Neuronal stem cell (in vitro differentiated cells): Measurements from ENCODE around the gene NR1H3. TPM values are rescaled to one million over a fixed set of nuclear protein-coding genes. Genes with fewer than 3 reads are reported as not detected.
"Not testable (repeated sequence)": the region's sequence is repeated elsewhere in the genome, so short reads cannot be mapped to it uniquely, and the experiment has no call there.

Experiments
- DNase-seq: peaks from one replicate; pipeline ENCODE4 v3.0.0-alpha.2; 2013; ENCODE audit warnings: low spot score
- H2AFZ ChIP-seq: one replicate; pipeline ENCODE4 v1.6.1; 2013; ENCODE audit warnings: mild to moderate bottlenecking, low read length, inconsistent platforms
- H2AK5ac ChIP-seq: 2 replicates; pipeline ENCODE4 v1.6.1; 2013; ENCODE audit warnings: low read depth, mild to moderate bottlenecking, inconsistent platforms, low read length, moderate library complexity, mixed read lengths
- H2BK120ac ChIP-seq: 2 replicates; pipeline ENCODE4 v1.6.1; 2013; ENCODE audit warnings: low read depth, mild to moderate bottlenecking, inconsistent platforms, low read length, moderate library complexity, mixed read lengths
- H2BK12ac ChIP-seq: one replicate; pipeline ENCODE4 v1.6.1; 2013; ENCODE audit warnings: low read length, inconsistent platforms
- H2BK15ac ChIP-seq: 2 replicates; pipeline ENCODE4 v1.6.1; 2013; ENCODE audit warnings: mild to moderate bottlenecking, low read length, inconsistent platforms, mixed read lengths
- H2BK5ac ChIP-seq: one replicate; pipeline ENCODE4 v1.6.1; 2013; ENCODE audit warnings: inconsistent platforms, mild to moderate bottlenecking, low read length, moderate library complexity
- H3K14ac ChIP-seq: one replicate; pipeline ENCODE4 v1.6.1; 2013; ENCODE audit warnings: low read length, inconsistent platforms
- H3K18ac ChIP-seq: 2 replicates; pipeline ENCODE4 v1.6.1; 2013; ENCODE audit warnings: low read length, inconsistent platforms
- H3K23ac ChIP-seq: 2 replicates; pipeline ENCODE4 v1.6.1; 2013; ENCODE audit warnings: low read depth, mild to moderate bottlenecking, mixed read lengths, low read length, inconsistent platforms; ENCODE audit not compliant: poor library complexity
- H3K27ac ChIP-seq: replicated peaks from 3 replicates; pipeline ENCODE4 v1.5.1; 2013; ENCODE audit warnings: low read length, inconsistent platforms
- H3K27me3 ChIP-seq, 3 experiments: 2 replicates each; pipeline ENCODE4 v1.6.1; 2013; ENCODE audit warnings: low read length in 3 of 3, mild to moderate bottlenecking in 2 of 3, inconsistent platforms in 1 of 3, low read depth in 1 of 3, mixed read lengths in 1 of 3, moderate library complexity in 1 of 3; ENCODE audit not compliant: control insufficient read depth in 3 of 3, insufficient read depth in 3 of 3
- H3K36me3 ChIP-seq, 2 donors: replicated peaks in 1 of 2; 2 replicates each; pipeline ENCODE4 v1.6.1; 2013; ENCODE audit warnings: low read length in 2 of 2; ENCODE audit not compliant: control insufficient read depth in 2 of 2, insufficient read depth in 2 of 2
- H3K4ac ChIP-seq: 2 replicates; pipeline ENCODE4 v1.6.1; 2013; ENCODE audit warnings: inconsistent platforms, mild to moderate bottlenecking, low read length, moderate library complexity
- H3K4me1 ChIP-seq, 2 donors: 1 replicate in 1 of 2; 2 replicates in 1 of 2; pipeline ENCODE4 v1.6.1; 2013; ENCODE audit warnings: low read length in 2 of 2, low read depth in 1 of 2; ENCODE audit not compliant: control insufficient read depth in 2 of 2, insufficient read depth in 1 of 2
- H3K4me2 ChIP-seq: one replicate; pipeline ENCODE4 v1.6.1; 2013; ENCODE audit warnings: mild to moderate bottlenecking, low read length, inconsistent platforms; ENCODE audit not compliant: insufficient read depth, poor library complexity, severe bottlenecking
- H3K4me3 ChIP-seq, 2 donors: 2 replicates each; pipeline ENCODE4 v1.5.1; 2013; ENCODE audit warnings: low read length in 2 of 2, mild to moderate bottlenecking in 2 of 2, inconsistent platforms in 1 of 2, moderate library complexity in 1 of 2
- H3K79me1 ChIP-seq: one replicate; pipeline ENCODE4 v1.6.1; 2013; ENCODE audit warnings: low read depth, mild to moderate bottlenecking, inconsistent platforms, low read length, moderate library complexity
- H3K9ac ChIP-seq: one replicate; pipeline ENCODE4 v1.6.1; 2013; ENCODE audit warnings: mild to moderate bottlenecking, low read depth, low read length, inconsistent platforms; ENCODE audit not compliant: poor library complexity
- H3K9me3 ChIP-seq, 2 donors: replicated peaks in 1 of 2; 2 replicates each; pipeline versions ENCODE3 to v1.6.1; 2013; ENCODE audit warnings: low read length in 2 of 2, mild to moderate bottlenecking in 2 of 2, inconsistent platforms in 1 of 2, low read depth in 1 of 2, mixed read lengths in 1 of 2, moderate library complexity in 1 of 2; ENCODE audit not compliant: control insufficient read depth in 2 of 2, insufficient read depth in 1 of 2
- H4K8ac ChIP-seq: one replicate; pipeline ENCODE4 v1.6.1; 2013; ENCODE audit warnings: low read depth, mild to moderate bottlenecking, inconsistent platforms, low read length, moderate library complexity
- H4K91ac ChIP-seq: one replicate; pipeline ENCODE4 v1.6.1; 2013; ENCODE audit warnings: low read length, low read depth, mild to moderate bottlenecking, inconsistent platforms; ENCODE audit not compliant: poor library complexity
- WGBS, 2 donors: extraction: QIAGEN DNeasy Blood & Tissue Kit; methylation state at CpG; one replicate each; pipeline ENCODE4 v1.1.7; 2013; ENCODE audit warnings: missing lambda C conversion rate in 2 of 2, mixed read lengths in 1 of 2; ENCODE audit not compliant: insufficient read length in 2 of 2, insufficient replicate concordance in 1 of 2; ENCODE audit errors: extremely low coverage in 2 of 2; 5-methylcytosine and 5-hydroxymethylcytosine counted together
- polyA plus RNA-seq, 2 experiments: library from polyadenylated mRNA; stranded (reverse); fragments of 200-250 nt; gene quantifications; one replicate each; pipeline ENCODE4 v1.2.3, GENCODE V29; 2013

NR1H3 gene
- polyA plus RNA-seq (2013, experiment 1 of 2) = 13.8 TPM
- polyA plus RNA-seq (2013, experiment 2 of 2) = 13.5 TPM

DNA sequence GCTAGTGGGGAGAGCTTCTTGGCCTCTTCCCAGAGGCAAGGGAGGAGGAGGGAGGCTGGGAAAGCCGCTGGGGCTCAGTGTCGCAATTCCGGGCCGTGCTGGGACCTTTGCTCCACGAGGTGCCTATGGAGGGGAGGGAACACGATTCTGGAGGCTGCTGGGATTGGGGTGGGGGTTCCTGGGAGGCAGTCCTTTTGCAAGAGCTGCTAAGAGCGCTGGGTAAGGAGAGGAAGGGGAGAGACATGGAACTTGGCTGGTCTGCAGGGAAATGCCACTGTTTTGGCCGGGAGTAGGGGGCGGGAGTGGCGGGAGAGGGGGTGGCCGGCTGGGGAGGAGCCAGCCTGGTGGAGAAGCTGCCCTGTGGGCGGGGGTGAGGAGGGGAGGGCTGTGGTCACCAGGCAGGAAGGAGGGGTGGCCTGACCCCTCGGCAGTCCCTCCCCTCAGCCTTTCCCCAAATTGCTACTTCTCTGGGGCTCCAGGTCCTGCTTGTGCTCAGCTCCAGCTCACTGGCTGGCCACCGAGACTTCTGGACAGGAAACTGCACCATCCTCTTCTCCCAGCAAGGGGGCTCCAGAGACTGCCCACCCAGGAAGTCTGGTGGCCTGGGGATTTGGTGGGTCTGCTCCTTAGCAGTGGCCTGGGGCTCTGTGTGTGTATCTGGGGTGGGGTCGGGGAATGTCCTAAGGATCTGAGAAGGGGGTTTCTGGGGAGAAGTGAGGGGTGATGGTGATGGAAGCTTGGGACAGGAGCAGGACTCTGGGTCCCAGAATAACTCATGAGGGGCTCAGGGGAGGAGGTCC lies at the start of gene NR1H3:
Gene NR1H3, plus strand, starts transcription at position 480 of the 800 bp plus-strand sequence. CDS start 1,221 bp downstream, outside the sequence.
- Histone ChIP-seq H3K9me3 (no peaks in the 10 kb centered on the region), H3K18ac (peak within 1 kb of the TSS; percentile 91), H2BK5ac (peak within 1 kb of the TSS; percentile 97), H3K4me3 (peak within 1 kb of the TSS in 1 of 2 donors; percentile 33), H3K27me3 (no peaks in the 10 kb centered on the region), H3K9ac (peak within 1 kb of the TSS; percentile 80), H2BK12ac (no peak within 1 kb of the TSS), H2BK15ac (peak within 1 kb of the TSS; percentile 64), H3K4me1 (peaks cover 13 to 27% of the 10 kb centered on the region in 2 donors), H4K8ac (no peak within 1 kb of the TSS), H2AK5ac (peak within 1 kb of the TSS; percentile 86), H4K91ac (no peak within 1 kb of the TSS), H3K23ac (no peak within 1 kb of the TSS), H2AFZ (peak within 1 kb of the TSS; percentile 92), H3K14ac (no peak within 1 kb of the TSS), H3K4ac (peak within 1 kb of the TSS; percentile 68), H3K79me1 (peaks cover 5% of the 10 kb centered on the region), H3K27ac (peak within 1 kb of the TSS; percentile 79), H2BK120ac (peak within 1 kb of the TSS; percentile 67), H3K36me3 (peaks cover 0 to 4% of the 10 kb centered on the region in 2 donors), H3K4me2 (peak within 1 kb of the TSS; percentile 57)
- peak; percentile 58 for DNase-seq
- WGBS, 2 donors = no CpG with 5 or more reads among the region's 15 CpGs

DNA sequence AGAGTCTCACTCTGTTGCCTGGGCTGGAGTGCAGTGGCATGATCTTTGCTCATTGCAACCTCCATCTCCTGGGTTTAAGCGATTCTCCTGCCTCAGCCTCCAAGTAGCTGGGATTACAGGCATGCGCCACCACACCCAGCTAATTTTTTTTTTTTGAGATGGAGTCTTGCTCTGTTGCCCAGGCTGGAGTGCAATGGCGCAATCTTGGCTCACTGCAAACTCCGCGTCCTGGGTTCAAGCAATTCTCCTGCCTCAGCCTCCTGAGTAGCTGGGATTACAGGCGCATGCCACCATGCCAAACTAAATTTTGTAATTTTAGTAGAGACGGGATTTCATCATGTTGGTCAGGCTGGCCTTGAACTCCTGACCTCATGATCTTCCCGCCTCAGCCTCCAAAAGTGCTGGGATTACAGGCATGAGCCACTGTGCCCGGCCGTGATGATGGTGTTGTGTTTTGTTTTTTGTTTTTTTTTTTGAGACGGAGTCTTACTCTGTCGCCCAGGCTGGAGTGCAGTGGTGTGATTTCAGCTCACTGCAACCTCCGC lies 49.7 kb upstream of the NR1H3 start:
- no CpG with 5 or more reads among the region's 13 CpGs for WGBS, 2 donors
- not testable (repeated sequence) for H2AK5ac ChIP-seq, H4K8ac ChIP-seq, H4K91ac ChIP-seq, H3K4me1 ChIP-seq, H3K79me1 ChIP-seq, H3K9ac ChIP-seq, H3K36me3 ChIP-seq, H3K23ac ChIP-seq, H3K18ac ChIP-seq, H3K4me3 ChIP-seq, H2BK5ac ChIP-seq, H3K4me2 ChIP-seq, H3K14ac ChIP-seq, H3K9me3 ChIP-seq, H2BK120ac ChIP-seq, H3K4ac ChIP-seq, H3K27ac ChIP-seq, DNase-seq, H2BK15ac ChIP-seq, H2BK12ac ChIP-seq, H2AFZ ChIP-seq
- H3K27me3 ChIP-seq = peaks cover 0 to 11% (median 0%) of the 10 kb centered on the region in 3 experiments

GRCh38 chr11:47208628-47209027 lies 49.2 kb upstream of the NR1H3 start:
- Histone ChIP-seq H3K23ac (no peak overlapping the region), H3K4me3 (no peak overlapping the region), H3K4ac (no peak overlapping the region), H3K36me3 (no peaks in the 10 kb centered on the region), H2BK5ac (no peak overlapping the region), H3K9ac (no peak overlapping the region), H3K27ac (no peak overlapping the region), H2BK12ac (no peak overlapping the region), H3K9me3 (no peaks in the 10 kb centered on the region), H2AK5ac (no peak overlapping the region), H2BK120ac (no peak overlapping the region), H2BK15ac (no peak overlapping the region), H4K91ac (no peak overlapping the region), H3K14ac (no peak overlapping the region), H3K4me1 (peaks cover 0 to 2% of the 10 kb centered on the region in 2 donors), H2AFZ (no peak overlapping the region), H3K4me2 (no peak overlapping the region), H3K18ac (no peak overlapping the region), H3K27me3 (peaks cover 0 to 11% (median 0%) of the 10 kb centered on the region in 3 experiments), H3K79me1 (no peaks in the 10 kb centered on the region), H4K8ac (no peak overlapping the region)
- DNase-seq = no peak
- WGBS, 2 donors = no CpG with 5 or more reads among the region's 5 CpGs

- Histone ChIP-seq H2BK120ac (no peak overlapping the region), H2BK12ac (peak overlapping the region; percentile 59), H3K36me3 (peaks cover 0 to 3% of the 10 kb centered on the region in 2 donors), H2AFZ (no peak overlapping the region), H3K27ac (no peak overlapping the region), H3K4me3 (peak overlapping the region in 1 of 2 donors; percentile 70), H4K8ac (no peak overlapping the region), H3K9ac (no peak overlapping the region), H2BK15ac (peak overlapping the region; percentile 96), H3K4ac (peak overlapping the region; percentile 95), H3K4me1 (peaks cover 5 to 10% of the 10 kb centered on the region in 2 donors), H3K79me1 (peaks cover 7% of the 10 kb centered on the region), H3K14ac (no peak overlapping the region), H3K27me3 (no peaks in the 10 kb centered on the region), H2BK5ac (peak overlapping the region; percentile 53), H3K18ac (no peak overlapping the region), H3K4me2 (no peak overlapping the region), H4K91ac (no peak overlapping the region), H3K23ac (peak overlapping the region; percentile 55), H2AK5ac (peak overlapping the region; percentile 81), H3K9me3 (no peaks in the 10 kb centered on the region)
- WGBS, 2 donors = no CpG with 5 or more reads among the region's 12 CpGs
- no peak for DNase-seq
Observed at GRCh38 chr11:47212938-47213337, 44.9 kb upstream of the NR1H3 start.
